Measurements from ENCODE around the gene TWIST2. TPM values are rescaled to one million over a fixed set of nuclear protein-coding genes. Genes with fewer than 3 reads are reported as not detected.
A peak's percentile ranks its signal among the peaks of the same experiment; 100 is the strongest.

The TWIST2 gene
- total RNA-seq, 6 donors from 2014 or later = 10.5 to 29.3 (median 23.4) TPM

DNA sequence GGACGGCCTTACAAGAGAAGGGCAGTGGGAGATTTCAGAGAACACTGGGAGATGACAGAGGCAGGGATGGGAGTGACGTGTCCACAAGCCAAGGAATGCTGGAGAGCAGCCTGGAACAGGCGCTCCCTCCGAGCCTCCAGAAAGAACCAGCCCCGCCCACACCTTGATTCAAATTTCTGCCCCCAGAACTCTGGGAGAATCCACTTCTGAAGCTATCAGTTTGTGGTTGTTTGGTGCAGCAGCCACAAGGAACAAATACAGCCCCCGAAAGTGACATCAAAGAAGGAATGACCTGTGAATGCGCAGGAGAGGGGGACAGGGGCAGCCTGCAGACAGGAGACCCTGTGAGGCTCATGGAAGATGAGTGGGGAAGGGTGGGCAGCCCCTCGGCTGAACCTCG, 67.3 kb downstream of the TWIST2 start:
- no peak overlapping the region for H3K4me3 ChIP-seq
- no peak overlapping the region for H3K27ac ChIP-seq
- no peaks in the 10 kb centered on the region for H3K4me1 ChIP-seq
- H3K36me3 ChIP-seq = no peaks in the 10 kb centered on the region
- TF ChIP-seq, protein P1, sequence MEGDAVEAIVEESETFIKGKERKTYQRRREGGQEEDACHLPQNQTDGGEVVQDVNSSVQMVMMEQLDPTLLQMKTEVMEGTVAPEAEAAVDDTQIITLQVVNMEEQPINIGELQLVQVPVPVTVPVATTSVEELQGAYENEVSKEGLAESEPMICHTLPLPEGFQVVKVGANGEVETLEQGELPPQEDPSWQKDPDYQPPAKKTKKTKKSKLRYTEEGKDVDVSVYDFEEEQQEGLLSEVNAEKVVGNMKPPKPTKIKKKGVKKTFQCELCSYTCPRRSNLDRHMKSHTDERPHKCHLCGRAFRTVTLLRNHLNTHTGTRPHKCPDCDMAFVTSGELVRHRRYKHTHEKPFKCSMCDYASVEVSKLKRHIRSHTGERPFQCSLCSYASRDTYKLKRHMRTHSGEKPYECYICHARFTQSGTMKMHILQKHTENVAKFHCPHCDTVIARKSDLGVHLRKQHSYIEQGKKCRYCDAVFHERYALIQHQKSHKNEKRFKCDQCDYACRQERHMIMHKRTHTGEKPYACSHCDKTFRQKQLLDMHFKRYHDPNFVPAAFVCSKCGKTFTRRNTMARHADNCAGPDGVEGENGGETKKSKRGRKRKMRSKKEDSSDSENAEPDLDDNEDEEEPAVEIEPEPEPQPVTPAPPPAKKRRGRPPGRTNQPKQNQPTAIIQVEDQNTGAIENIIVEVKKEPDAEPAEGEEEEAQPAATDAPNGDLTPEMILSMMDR (IDR thresholded peaks at IDR 0.05) = no peak
- TF ChIP-seq POLR2AphosphoS5 (IDR thresholded peaks at IDR 0.05) (no peak), POLR2A (IDR thresholded peaks at IDR 0.05) (no peak), EP300 (IDR thresholded peaks at IDR 0.05) (no peak)
- H3K27me3 ChIP-seq = no peaks in the 10 kb centered on the region
- WGBS, 2 donors = 76 to 77% methylated on average over 8 to 9 of the region's 9 CpGs
- DNase-seq (peak in 1 of 2 donors; percentile 6), ATAC-seq (ENCODE audit: low FRiP score in 2 of 2) (no peak)
- no peaks in the 10 kb centered on the region for H3K9me3 ChIP-seq

DNA sequence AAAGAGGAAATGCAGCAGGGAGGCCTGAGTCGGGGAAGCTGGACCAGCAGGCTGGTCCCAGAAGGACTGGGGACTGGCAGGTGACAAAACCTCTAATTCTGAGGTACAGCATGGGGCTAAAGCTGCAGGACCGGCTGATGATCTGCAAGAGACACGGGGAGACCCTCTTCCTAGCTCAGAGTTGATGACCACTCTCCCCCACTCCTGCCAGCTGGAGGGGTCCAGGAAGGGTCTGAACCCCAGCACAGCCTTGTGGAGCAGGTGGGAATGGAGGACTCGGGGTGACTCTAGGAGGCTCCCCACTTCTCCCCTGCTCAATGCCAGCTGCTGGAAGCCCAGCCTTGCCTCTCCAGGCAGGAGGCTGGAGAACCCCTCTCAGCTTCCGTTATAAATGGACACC, 67.7 kb downstream of the TWIST2 start:
- no peak for TF ChIP-seq POLR2AphosphoS5 (IDR thresholded peaks at IDR 0.05)
- Histone ChIP-seq H3K9me3 (no peaks in the 10 kb centered on the region), H3K27ac (no peak overlapping the region), H3K4me1 (no peaks in the 10 kb centered on the region), H3K36me3 (no peaks in the 10 kb centered on the region), H3K27me3 (no peaks in the 10 kb centered on the region), H3K4me3 (no peak overlapping the region)
- WGBS, 2 donors = 79 to 88% methylated on average over 4 to 5 of the region's 5 CpGs
- DNase-seq (peak in 1 of 2 donors; percentile 16), ATAC-seq (ENCODE audit: low FRiP score in 2 of 2) (no peak)

DNA sequence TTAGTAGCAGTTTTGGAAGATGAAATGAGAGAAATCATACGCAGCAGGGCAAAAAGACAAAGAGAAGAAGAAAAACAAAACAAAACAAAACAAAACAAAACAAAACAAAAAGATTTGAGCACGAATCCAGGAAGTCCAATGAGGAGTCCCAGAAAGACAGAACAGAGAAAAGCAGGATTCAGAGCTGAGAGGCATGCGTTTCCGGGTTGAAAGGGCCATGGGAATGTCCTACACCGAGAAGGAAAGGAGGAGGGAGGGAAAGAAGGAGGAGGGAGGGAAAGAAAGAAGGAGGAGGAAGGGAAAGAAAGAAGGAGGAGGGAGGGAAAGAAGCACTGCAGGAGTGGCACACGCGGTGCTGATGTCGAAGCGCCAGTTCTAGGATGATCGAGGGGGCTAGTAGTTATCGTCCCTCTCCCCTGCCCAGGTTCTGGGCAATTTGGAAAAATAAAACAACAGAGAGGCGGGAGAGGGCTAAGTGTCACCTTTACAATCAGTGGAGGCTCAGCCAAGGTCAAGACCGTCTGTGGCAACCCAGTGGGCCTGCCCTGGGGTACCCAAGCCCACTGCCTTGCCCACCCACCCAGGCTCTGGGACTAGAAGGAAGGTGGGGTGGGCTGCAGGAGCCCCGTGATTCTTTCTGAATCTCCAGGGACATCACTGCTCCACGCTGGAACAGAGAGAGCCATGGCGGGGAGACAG, 68.4 kb downstream of the TWIST2 start:
- ATAC-seq (ENCODE audit: low FRiP score in 2 of 2) = no peak
- peak in 1 of 2 donors; percentile 8 for DNase-seq
- no peaks in the 10 kb centered on the region for H3K4me1 ChIP-seq
- H3K36me3 ChIP-seq = no peaks in the 10 kb centered on the region
- H3K27ac ChIP-seq = no peak overlapping the region
- TF ChIP-seq POLR2A (IDR thresholded peaks at IDR 0.05) (no peak), EP300 (IDR thresholded peaks at IDR 0.05) (no peak), POLR2AphosphoS5 (IDR thresholded peaks at IDR 0.05) (no peak)
- TF ChIP-seq, protein P1 (IDR thresholded peaks at IDR 0.05) = no peak
- H3K27me3 ChIP-seq = no peaks in the 10 kb centered on the region
- H3K9me3 ChIP-seq = no peaks in the 10 kb centered on the region
- H3K4me3 ChIP-seq = no peak overlapping the region
- WGBS, 2 donors = 81 to 85% methylated on average over 15 to 16 of the region's 16 CpGs

DNA sequence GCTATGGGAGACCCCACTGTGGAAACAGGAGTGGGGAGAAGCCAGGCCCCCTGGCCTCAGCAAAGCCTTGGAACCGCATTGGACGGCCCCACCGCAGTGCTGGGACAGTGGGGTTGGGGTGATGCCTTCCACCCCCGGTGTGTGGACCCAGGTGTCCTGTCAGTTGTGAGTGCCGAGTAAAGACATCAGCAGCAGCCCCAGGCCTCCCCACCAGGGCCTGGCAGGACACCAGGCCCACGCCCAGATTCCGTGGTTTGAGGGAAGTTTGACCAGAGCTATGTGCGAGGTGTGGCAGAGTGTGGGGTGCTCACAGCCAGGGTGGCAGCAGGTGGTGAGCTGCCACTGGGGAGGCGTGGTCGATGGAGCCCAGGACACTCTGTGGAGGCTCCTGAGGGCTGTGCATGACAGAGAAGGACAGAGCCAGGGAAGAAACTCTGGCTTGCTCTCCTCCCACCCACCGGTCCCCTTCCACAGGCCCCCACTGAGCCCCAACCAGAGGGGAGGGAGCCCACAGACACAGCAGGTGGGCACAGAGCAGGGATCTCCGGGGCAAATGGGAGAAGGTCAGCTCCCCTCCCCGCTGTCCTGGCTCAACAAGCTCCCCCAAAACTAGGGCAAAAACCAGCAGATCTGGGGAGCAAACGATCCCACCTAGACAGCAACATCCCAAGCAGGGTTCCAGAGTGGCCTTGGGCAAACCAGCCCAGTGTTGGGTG, 69.1 kb downstream of the TWIST2 start:
- no peaks in the 10 kb centered on the region for H3K27me3 ChIP-seq
- no peak overlapping the region for H3K4me3 ChIP-seq
- no peaks in the 10 kb centered on the region for H3K9me3 ChIP-seq
- no peak overlapping the region for H3K27ac ChIP-seq
- no peaks in the 10 kb centered on the region for H3K36me3 ChIP-seq
- no peak for ATAC-seq (ENCODE audit: low FRiP score in 2 of 2)
- H3K4me1 ChIP-seq = no peaks in the 10 kb centered on the region
- WGBS, 2 donors = 77 to 93% methylated on average over 2 to 14 of the region's 14 CpGs
- TF ChIP-seq POLR2AphosphoS5 (IDR thresholded peaks at IDR 0.05) (no peak), EP300 (IDR thresholded peaks at IDR 0.05) (no peak), POLR2A (IDR thresholded peaks at IDR 0.05) (no peak)
- TF ChIP-seq, protein P1 (IDR thresholded peaks at IDR 0.05) = no peak
- DNase-seq = peak; percentile 10 to 55

DNA sequence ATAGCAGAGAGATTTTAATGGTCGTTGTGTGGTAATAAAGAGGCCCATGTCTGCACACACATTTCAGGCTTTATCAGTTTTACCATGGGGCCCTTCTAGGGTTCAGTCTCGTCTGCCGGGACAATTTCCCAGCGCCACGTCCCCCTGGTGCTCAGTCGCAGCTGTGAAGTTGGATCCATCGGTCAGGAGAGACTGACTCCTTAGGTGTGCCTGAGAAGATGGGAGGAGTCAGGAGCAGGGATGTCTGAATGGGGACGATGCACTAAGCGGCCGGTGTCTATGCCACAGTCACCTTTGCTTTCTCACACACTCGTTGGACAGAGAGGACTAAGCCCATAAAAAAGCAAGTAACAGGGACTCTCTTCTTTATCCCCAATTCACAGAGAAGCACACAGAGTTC, 71.4 kb downstream of the TWIST2 start:
- no peaks in the 10 kb centered on the region for H3K27me3 ChIP-seq
- 79 to 80% methylated on average over 11 of the region's 11 CpGs for whole genome bisulfite sequencing, 2 donors
- ATAC-seq (ENCODE audit: low FRiP score in 2 of 2) = no peak

More for the DNA sequence above, 71.4 kb downstream of the TWIST2 start:
- Histone ChIP-seq H3K9me3 (no peaks in the 10 kb centered on the region), H3K4me3 (no peak overlapping the region), H3K36me3 (no peaks in the 10 kb centered on the region), H3K27ac (no peak overlapping the region), H3K4me1 (no peaks in the 10 kb centered on the region)
- DNase-seq = peak in 1 of 2 donors; percentile 15
- TF ChIP-seq, protein P1 (IDR thresholded peaks at IDR 0.05) = no peak
- TF ChIP-seq EP300 (IDR thresholded peaks at IDR 0.05) = no peak
- TF ChIP-seq POLR2A (IDR thresholded peaks at IDR 0.05) = no peak
- TF ChIP-seq POLR2AphosphoS5 (IDR thresholded peaks at IDR 0.05) = no peak
